Glomerular visceral epithelial cell (primary cell): Measurements from ENCODE around the gene TNS3.

ENCODE experiments used
- DNase-seq: peaks from one replicate; pipeline ENCODE4 v3.0.0-alpha.2; 2016; ENCODE audit errors: extremely low spot score

The TNS3 gene

DNA sequence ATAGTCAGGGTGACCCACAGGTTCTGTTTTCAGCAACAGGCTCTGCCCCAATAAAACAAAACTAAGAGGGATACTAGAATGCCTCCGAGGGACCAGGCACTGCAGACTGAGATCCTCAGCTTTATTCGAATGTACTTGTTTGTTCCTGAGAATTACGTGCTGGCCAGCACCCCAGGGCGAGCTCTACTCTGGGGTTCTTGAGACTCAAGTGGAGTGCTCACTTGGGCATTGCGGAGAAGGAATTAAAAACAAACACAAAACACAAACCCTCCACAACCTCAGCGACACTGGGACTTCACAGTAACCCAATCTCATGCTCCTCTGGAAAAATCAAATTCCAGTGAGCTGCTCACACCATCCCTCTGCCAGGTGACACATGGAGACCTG, 250.7 kb downstream of the TNS3 start:
- no peak for DNase-seq

DNA sequence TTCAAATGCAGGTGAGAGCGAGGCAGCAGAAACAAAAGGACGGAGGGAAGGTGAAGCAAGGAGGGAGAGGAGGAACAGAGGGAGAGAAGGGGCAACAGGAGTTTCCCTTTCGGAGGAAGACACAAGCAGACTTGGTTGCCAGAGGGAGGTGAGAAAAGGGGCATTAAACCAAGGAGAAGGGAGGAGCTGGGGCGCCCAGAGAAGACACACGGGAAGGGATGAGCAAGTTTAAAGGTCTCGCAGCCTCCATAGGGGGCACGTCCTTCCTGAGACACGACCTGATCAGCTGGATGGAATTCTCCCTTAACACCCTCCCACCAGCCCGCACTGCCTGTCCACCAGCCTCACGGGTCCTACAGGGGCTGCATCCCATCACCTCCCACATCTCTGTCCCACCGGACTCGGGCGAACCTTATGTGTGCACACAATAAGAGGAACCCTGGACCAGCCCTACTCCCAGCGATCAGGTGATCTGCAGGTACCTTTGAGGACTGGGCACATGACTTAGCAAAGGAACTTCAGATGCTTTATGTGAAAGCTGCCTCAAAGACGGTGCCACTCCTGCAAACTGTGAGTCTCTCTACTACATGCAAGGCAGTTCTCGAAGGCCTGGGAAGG, 251.2 kb downstream of the TNS3 start:
- DNase-seq = no peak

DNA sequence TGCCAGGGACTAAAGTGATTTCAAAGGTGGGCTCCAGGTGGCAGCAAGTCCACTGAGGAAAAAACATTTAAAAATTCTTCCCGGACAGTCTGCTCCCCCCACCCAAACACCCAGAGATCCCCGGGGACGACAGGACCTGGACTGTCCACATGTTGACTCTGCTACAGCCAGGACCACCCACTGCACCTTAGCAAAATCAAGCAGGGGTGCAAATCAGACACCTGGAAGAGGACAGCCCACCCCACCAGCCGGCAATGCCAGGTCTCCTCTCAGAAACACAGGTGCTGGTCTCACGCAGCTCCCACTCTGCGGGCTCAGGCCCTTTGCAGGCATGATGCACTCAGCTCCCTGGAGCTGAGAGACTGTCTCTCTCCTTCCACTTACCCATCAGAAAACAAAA, 251.9 kb downstream of the TNS3 start:
- DNase-seq = no peak

DNA sequence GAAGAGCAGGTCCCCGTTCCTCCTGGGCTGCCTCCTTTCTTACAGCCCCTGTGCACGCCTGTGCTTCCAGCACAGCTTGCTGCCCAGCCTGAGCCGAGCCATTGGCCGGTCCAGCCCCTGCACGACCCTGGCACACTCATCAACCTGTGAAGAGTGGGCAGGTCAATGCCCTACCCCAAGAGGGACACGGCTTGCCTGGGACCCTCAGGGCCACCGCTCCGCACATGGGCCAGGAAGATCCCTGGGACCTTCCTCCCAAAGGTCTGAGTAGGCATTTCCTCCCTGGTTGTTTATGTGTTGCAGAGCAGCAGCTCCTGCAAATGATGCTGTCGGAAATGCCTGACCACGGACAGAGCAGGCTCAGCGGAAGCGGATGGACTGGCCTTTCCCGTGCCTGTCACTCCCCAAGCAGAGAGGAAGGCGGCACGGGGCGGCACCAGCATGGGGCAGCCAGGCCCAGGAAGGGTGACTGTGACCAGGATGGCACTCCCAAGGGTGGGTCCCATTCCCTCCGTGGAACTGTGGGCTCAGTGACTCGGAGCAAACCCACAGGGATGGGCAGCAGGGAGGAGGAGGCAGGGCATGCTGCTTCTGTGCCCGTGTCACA, 252.5 kb downstream of the TNS3 start:
- no peak for DNase-seq

DNA sequence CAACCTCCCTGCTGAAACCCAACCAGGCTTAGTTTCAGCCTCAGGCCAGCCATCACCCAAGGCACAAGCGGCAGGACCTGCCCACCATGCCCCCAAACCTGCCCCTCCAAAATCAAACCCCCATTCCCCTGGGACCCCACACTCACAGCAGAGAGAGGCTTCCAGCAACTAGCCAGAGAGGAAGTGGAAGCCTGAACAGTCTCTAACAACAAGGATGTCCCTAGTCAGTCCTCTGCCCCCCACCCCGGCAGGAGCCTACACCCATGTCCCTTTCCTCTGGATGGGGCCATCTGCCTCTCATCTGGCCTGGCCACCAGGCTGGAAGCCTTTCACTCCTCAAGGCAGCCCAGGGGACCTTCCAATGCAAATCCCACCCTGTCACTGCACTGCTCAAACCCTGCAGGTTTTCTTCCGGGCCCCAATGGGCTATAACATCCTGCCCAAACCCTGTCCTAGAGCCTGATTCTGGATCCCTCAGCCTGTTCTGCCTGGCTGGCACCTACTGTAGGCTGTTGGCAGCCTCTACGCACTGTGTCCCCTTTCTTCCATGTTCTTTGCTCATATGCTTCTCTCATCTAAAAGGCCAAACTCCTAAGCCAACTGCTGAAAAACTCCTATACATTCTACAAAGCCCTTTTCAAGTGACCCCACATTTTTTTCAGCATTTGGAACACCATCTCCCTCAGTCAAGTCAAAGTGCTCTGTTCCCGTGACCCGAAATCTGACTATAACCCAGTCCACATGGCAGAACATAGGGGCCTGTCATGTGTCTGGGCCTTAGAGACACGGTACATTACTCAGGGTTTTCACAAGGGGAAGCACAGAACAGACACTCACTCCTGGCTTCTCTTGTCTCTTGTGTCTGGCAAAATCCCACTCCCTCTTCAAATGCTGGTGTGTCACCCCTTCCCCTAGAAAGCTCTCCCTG, 253.3 kb downstream of the TNS3 start:
- no peak for DNase-seq

DNA sequence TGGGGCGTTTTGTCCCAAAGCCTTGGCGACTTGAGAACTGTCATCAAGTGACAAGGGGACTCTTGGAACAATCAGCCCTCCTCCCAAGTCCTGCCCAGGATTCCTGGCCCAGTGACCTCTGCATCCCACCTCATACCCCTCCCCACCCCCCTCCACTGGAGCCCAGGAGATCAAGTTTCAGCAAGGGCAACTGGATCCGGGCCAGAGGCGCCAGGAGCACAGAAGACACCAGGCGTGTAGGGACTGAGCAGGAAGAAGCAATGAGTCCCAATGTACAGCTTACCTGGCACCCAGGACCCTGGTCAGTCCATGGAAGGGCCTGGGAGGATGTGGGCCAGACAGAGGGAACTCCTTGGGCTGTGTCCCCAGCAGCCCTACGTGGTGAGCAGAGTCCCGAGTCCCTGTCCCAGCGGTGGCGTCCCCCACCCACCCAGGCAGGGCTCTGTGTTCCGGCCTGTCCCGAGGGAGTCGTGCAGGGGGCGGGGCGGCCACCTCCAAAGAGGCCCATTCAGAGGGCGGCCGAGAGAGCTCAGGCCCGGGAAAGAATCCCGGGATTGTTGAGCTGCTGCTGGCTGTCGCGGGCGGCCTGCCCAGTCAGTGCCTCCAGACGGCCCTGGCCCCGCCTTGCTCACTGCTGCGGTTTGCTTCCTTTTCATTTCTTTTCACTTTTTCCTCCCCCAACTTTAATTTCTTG, 254.1 kb downstream of the TNS3 start:
- peak; percentile 81 for DNase-seq

DNA sequence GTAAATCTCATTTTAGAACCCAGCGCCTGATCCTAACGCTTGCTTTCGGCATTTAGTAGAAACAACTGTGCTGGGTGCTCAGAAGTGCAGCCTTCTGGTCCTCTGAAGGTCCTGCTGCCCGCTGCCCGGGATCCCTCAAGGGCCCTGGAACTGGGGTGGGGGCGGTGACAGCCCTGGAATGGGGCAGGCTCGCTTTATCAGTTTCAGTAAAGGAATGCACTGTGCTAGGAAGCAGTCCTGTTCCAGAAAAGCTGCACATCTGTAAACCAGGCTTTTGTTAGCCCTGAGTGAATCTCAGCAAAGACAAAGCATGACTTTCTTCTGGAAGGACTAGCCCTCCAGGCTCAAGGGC, 254.6 kb downstream of the TNS3 start:
- DNase-seq = no peak

DNA sequence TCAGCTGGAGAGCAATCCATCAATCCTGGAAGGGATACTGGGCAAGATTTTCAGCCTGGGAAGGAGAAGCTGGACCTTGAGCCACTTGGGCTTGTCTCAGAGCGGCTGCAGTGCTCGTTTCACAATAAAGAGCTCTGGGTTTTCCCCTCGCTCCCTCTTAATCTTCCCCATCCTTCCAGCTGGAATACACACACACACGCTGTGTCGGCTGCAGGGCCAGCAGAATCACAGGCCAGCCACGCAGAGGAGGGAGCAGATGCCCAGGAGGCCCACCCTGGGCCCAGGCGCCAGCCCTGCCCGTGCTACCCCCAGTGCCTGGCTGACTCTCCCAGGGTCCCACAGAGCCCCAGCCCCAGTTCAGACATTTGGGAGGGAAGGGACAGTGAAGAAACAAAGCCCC, 255.1 kb downstream of the TNS3 start:
- peak; percentile 48 for DNase-seq

DNA sequence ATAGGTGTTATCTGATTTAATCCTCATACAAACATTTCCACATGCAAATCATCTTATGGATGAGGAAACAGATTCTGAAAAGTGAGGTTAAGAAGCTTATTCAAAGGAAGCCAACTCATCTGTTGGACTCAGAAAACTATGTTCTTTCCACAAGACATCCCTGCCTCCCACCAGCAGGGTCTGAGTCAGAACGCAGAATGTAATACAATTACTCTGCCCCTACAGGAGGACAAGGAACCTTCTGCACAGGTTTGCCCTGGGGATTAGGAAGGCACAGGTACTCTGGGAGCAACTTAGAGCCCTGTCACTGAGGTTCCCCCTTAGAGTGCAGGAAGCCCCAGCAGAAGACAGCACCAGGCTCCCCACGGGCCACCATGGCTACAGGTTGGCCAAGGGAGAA, 255.7 kb downstream of the TNS3 start:
- DNase-seq = peak; percentile 68

DNA sequence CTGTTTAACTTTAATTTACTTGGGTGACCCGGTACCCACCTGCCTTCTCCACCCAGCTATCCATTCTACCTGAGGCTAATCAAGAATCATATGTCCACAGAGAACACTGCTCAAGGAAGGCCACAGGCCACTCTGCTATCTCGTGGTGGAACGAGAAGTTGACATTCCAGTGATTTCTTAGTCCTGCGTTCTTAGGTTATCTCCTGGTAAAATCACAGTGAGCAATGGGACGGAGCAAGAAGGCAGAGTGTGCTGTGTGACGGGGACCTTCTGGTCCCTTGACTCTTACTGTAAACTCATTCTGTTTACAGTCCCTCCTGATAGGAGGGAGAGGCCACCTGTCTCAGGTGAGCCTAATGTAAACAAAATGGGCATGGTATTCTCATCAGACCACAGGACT, 256.6 kb downstream of the TNS3 start:
- no peak for DNase-seq

DNA sequence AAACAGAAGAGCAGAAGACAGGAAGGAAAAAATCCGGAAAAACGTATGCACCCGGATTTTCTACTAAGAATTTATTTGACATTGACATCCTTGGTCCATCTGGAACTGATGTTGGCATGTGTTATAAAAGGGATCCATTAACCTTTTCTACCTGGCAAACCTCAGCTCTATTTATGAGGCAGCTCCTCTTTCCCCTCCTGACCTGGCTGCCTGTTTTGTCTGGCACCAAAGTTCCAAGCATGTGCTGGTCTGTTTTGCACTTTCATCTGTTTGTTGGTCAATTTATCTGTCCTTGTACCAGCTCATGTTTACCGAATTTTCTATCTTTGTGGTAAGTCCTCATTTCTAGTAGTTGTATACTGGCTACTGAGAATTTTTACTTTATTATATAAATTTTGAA, 258.0 kb downstream of the TNS3 start:
- no peak for DNase-seq

DNA sequence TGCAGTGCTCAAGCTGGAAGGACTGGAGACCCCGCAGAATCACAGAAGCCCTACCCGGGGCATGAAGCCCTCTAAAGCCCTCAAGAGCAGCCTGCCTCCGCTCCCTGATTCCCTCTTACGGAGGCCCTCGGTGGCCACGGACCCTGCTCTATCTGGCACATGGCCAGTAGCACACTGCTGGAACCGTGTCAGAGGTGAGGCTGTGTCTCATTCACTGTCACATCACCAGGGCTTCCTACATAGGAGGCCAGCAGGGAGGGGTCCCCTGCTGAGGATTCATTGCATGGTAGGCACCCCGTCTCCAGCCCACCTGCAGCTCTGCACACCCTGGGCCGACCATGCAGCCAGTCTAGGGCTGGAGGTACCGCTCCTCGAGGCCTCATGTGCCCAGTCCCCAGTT, 259.2 kb downstream of the TNS3 start:
- no peak for DNase-seq

DNA sequence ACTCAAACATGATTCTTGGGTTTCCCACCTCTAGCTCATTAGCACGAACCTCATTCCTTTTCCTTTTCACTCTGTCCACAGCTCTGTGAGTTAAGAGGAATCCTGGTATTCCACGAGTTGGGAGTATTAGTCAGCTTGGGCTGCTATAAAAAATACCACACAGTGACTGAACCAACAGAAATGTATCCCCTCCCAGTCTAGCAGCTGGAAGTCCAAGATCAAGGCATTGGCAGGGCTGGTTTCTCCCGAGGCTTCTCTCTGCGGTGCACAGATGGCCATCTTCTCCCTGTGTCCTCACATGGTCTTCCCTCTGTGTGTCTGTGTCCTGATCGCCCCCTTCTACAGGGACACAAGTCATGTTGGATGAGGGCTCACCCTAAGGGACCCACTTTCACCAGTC, 261.6 kb downstream of the TNS3 start:
- DNase-seq = no peak

DNA sequence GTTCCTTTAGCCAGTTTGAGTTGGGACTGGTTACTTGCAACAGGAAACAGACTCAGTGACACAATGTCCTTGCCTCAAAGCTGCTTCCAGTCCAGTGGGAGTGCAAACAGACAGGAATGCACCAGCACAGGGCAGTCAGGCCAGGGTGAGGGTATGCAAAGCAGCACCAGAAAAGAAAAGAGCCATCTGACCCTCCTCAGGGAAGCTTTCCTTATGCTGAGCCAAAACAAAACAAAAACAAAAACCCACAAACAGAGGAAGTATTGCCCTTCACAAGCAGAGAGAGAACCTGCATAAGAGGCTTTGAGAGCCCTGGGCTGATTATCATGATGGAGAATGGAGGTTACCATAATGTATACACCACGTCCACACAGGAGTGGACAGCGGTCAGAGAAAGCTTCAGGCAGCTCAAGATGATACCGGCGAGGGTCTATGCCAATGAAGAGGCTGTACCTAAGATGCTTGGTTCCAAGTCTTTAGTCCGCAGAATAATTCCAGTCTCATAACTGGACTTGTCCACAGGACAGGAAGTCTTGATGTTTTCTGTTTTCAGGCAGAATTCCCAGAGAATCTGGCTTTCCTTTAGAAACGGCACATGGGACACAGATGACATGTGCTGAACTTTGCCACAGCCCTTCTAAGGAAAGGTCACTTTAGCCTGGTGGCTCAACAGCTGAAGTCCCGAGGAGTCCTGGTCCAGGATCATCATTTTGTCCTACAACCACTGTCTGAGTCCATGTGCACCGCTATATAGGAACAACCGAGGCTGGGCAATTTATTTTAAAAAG, 263.3 kb downstream of the TNS3 start:
- DNase-seq = no peak

DNA sequence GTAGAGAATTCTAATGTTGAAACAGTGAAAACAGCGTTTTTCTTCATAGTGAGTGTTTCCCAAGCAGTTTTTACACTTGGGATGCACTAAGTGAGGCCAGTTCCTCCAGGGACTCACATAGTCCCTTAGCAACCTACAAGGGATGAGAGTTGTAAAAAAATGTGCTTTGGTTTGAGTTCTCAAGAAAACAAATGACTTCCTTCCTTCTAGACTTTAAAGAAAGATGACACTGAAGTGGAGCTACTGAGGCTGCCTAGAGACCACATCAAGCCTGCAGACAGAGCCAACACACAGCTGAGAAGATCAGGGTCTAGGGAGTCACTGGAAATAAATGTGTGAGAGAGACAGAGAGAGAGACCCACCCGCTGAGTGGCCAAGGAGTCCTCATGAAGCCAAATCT, 264.4 kb downstream of the TNS3 start:
- no peak for DNase-seq

DNA sequence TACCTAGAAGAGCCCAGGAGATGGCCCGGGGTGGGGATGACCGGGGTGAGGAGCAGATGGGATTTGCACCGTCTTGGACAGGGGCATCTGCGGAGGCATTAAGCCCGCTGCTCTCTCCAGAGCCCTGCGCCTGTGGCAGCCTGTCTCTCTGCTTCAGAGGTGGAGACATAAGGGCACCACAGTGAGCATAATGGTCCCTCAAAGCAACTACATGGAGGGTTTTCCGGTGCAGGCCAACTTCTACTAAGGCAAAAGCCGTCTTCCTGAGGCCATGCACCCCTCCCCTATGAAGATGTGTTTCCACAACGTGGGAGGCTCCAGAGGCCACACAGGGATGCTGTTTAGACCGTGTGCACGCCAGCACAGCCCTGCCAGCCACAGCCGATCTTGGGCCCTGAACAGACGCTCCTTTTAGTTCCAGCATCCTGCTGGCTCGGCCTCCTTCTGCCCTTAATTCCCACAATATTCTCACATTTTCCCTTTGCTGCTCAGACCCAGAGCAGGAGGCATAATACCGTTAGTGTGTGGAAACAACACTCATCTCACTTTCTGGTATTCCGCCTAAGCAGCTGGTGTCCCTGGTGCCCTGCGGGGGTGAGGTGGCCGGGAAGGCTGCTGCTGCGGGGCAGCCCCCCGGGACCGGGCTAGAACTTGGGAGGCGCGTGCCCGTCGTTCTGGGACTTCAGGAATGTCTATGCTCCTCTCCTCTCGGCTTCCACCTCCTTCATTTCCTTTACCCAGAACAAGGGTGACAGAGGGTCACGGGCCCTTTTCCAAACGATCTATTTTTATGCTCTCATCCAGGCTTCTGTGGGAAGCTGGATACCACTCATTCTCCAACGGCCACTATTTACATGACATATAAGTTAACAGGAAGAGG, 266.9 kb downstream of the TNS3 start:
- DNase-seq = no peak

DNA sequence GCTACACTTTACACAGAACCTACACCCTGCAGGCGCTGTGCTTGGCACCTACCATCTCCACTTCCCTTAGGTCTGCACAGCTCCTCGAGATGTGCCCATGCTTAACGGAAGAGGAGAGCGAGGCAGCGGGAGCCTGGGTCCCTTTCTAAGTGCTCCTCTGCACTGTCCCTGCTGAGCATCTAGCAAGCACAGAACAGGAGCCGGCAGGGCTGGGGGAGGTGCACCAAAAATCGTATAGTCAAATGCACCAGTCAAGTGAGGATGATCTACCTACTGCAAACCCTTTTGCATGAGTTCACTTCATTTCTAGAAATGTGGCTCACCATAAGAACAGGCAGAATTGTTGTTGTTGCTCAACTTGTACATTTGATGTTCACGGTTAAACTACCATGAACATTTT, 267.7 kb downstream of the TNS3 start:
- DNase-seq = no peak

DNA sequence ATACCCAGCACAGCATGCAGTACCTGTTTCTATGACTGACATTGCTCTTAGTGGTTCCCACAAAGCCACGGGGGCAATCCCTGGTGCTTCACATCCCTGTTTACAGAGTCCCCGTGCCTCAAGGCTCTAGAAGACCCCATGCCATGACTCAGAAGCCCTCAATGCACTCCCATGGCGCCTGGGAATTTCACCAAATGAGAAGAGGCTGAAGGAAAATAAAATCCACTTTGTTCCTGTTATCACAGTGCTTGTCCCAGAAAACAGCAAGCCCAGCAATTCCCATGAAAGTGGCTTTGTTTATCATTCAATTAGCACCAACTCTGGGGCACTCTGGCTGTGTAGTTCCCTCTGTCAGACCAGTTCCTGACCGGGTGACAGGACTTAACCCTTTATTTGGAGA, 268.3 kb downstream of the TNS3 start:
- no peak for DNase-seq

DNA sequence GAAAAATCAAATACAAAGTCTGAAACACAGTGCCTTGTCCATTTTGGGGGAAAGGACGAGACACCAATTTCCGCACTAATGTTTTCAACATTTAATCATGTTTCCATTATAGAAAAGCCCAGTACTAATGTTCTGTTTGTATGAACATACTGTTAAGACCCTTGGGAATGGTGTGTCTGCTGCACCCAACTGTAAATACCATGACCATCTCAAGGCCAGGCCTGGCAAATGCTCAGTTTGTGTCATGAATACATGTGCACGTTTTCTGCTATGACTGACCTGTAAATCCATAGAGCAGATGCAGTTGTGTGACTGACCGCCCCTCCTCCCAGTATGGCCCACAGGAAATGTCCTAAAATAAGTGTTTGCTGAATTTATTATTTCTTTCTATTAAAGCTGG, 270.0 kb downstream of the TNS3 start:
- DNase-seq = no peak

DNA sequence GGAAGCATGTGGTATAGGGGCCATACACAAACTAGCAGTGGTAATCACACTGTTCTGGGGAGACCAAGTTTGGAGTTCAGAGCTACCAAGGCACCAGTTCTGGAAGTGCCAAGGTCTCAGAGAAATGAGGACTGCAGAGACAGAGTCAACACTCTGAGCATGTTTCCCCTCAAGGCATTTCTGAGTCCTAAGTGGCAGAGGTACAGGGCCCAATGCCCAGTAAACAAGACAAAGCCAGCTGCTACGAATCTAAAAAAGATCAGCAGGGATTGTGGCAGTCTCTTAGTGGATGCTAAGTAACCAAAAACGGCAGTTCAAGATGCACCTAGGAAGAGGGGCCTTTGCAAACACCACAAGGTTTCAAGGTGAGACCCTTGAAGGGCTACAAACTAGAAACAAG, 271.9 kb downstream of the TNS3 start:
- no peak for DNase-seq

DNA sequence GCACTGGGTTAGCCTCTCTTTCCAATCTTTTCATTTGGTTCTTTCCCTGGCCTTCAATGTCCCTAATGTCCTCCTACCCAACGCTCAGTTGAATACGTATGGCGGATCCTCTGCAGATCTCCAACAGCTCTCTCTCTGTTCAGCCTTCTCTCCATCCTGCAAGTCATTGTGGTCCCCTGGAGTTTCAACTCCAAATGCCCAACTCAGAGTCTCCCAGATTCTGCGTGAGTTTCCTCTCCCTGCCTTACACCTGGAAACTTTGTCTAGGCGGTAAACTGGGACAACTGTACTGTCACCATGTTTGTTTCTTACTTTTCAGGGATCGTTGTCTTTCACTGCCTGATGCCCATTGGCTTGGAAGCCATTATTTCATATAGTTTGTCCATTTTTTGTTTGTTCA, 273.1 kb downstream of the TNS3 start:
- DNase-seq = no peak
